ENCODE measurements around the gene CKAP4.

- no peak for TF ChIP-seq ZNF138 (CRISPR knock-in tag; conservative IDR thresholded peaks at IDR 0.05)
- no peak for TF ChIP-seq SMAD3 (CRISPR knock-in tag; IDR thresholded peaks at IDR 0.05; ENCODE audit: borderline replicate concordance)
Measured at GRCh38 chr12:106243620-106244019, 4.2 kb downstream of the CKAP4 start.
